Naive thymus-derived CD4-positive, alpha-beta T cell (primary cell): ENCODE data around the gene SEMA6D. TPM values are rescaled to one million over a fixed set of nuclear protein-coding genes. Genes with fewer than 3 reads are reported as not detected.

Experiments
- ATAC-seq: fragments of 150-1000 bp; cut with Tn5 transposase; 2 replicates; pipeline ENCODE4 v1.10.0; 2021; ENCODE audit warnings: mild to moderate bottlenecking, moderate library complexity
- CTCF ChIA-PET: fragments of 350-600 bp; sonication (Branson Sonifier 250); formaldehyde crosslinking; loops from one replicate; lab custom pipeline; 2021; ENCODE audit warnings: antibody characterized with exemption; lab: Charles Lee
- POLR2A ChIA-PET: fragments of 350-600 bp; sonication (Branson Sonifier 250); formaldehyde crosslinking; loops from one replicate; lab custom pipeline; 2021; ENCODE audit warnings: antibody characterized with exemption, inconsistent platforms; lab: Charles Lee
- DNase-seq, 9 donors: peaks; one replicate each; pipeline versions ENCODE4 v3.0.0 to v3.0.0-alpha.2; 2020 to 2022; ENCODE audit warnings: mixed read lengths in 1 of 9
- H3K27ac ChIP-seq: one replicate; pipeline ENCODE4 v1.7.0; 2013; ENCODE audit warnings: mild to moderate bottlenecking, low read depth, low read length, moderate library complexity
- H3K27me3 ChIP-seq, 2 donors: one replicate each; pipeline ENCODE4 v1.7.0; 2013; ENCODE audit warnings: low read length in 2 of 2, mild to moderate bottlenecking in 2 of 2, moderate library complexity in 2 of 2; ENCODE audit not compliant: control insufficient read depth in 2 of 2, insufficient read depth in 2 of 2
- H3K36me3 ChIP-seq, 3 experiments: 1 replicate in 2 of 3; 2 replicates in 1 of 3; pipeline ENCODE4 v1.7.0; 2013; ENCODE audit warnings: low read length in 3 of 3, mild to moderate bottlenecking in 3 of 3, moderate library complexity in 1 of 3; ENCODE audit not compliant: insufficient read depth in 3 of 3, control insufficient read depth in 2 of 3
- H3K4me1 ChIP-seq, 2 donors: one replicate each; pipeline ENCODE4 v1.7.0; 2013; ENCODE audit warnings: low read length in 2 of 2, mild to moderate bottlenecking in 2 of 2, moderate library complexity in 1 of 2; ENCODE audit not compliant: control insufficient read depth in 2 of 2, insufficient read depth in 2 of 2
- H3K4me3 ChIP-seq: 2 replicates; pipeline ENCODE4 v1.7.0; 2013; ENCODE audit warnings: mild to moderate bottlenecking, low read length
- H3K9me3 ChIP-seq, 3 experiments: 1 replicate in 2 of 3; 2 replicates in 1 of 3; pipeline ENCODE4 v1.7.0; 2013; ENCODE audit warnings: low read length in 3 of 3; ENCODE audit not compliant: control insufficient read depth in 2 of 3
- H3K27ac Mint-ChIP-seq, 9 donors: one replicate each; pipeline ENCODE4 v1.8.0; 2020 to 2022; ENCODE audit warnings: mixed read lengths in 9 of 9, mild to moderate bottlenecking in 8 of 9, moderate library complexity in 5 of 9, inconsistent platforms in 2 of 9
- H3K27me3 Mint-ChIP-seq, 5 donors: one replicate each; pipeline ENCODE4 v1.8.0; 2021 to 2022; ENCODE audit warnings: mixed read lengths in 5 of 5, mild to moderate bottlenecking in 1 of 5
- H3K36me3 Mint-ChIP-seq, 5 donors: one replicate each; pipeline ENCODE4 v1.8.0; 2020 to 2022; ENCODE audit warnings: mixed read lengths in 5 of 5, mild to moderate bottlenecking in 3 of 5, inconsistent platforms in 1 of 5
- H3K4me1 Mint-ChIP-seq, 7 donors: one replicate each; pipeline ENCODE4 v1.8.0; 2020 to 2022; ENCODE audit warnings: mixed read lengths in 7 of 7, mild to moderate bottlenecking in 3 of 7, inconsistent platforms in 1 of 7
- H3K4me3 Mint-ChIP-seq, 10 donors: one replicate each; pipeline ENCODE4 v1.8.0; 2020 to 2022; ENCODE audit warnings: mild to moderate bottlenecking in 10 of 10, mixed read lengths in 10 of 10, moderate library complexity in 6 of 10, inconsistent platforms in 2 of 10
- H3K9me3 Mint-ChIP-seq, 11 donors: one replicate each; pipeline ENCODE4 v1.8.0; 2020 to 2022; ENCODE audit warnings: mixed read lengths in 11 of 11, mild to moderate bottlenecking in 4 of 11, inconsistent platforms in 1 of 11, moderate library complexity in 1 of 11
- intact Hi-C, 2 donors: fragments of 100-400 bp; cut with micrococcal nuclease; formaldehyde crosslinking; loops; one replicate each; pipeline ENCODE4 v1.15.1; 2023
- polyA plus RNA-seq, 2 donors: library from polyadenylated mRNA; unstranded; fragments of 300-500 nt; fragmentation: Illumina TruSeq; gene quantifications; one replicate each; pipeline ENCODE4 v1.2.3, GENCODE V29; 2021
- total RNA-seq, 6 experiments: library from RNA in 5 of 6; stranded (reverse) in 5 of 6; gene quantifications; 1 replicate in 5 of 6; 2 replicates in 1 of 6; pipeline ENCODE4 v1.2.3 and lab custom pipeline; 2021 to 2026

Gene SEMA6D
- total and polyA plus RNA-seq, 7 experiments from 2014 or later = not detected

- CTCF ChIA-PET = interaction anchor here (0.6 to 0.7 kb wide), 2 partner anchors 29 to 137 kb away, joined by 4 to 6 read pairs; no protein-coding TSS in a partner anchor
- H3K36me3 Mint-ChIP-seq = no peaks in the 10 kb centered on the region
Measured at GRCh38 chr15:47741907-47742306, 24.6 kb downstream of the SEMA6D start.

GRCh38 chr15:47742334-47742733 lies 25.0 kb downstream of the SEMA6D start:
- H3K27me3 Mint-ChIP-seq = peaks cover 0 to 11% (median 2%) of the 10 kb centered on the region in 5 donors
- Histone ChIP-seq H3K27ac (no peak overlapping the region), H3K4me1 (no peaks in the 10 kb centered on the region), H3K27me3 (no peaks in the 10 kb centered on the region), H3K36me3 (no peaks in the 10 kb centered on the region), H3K4me3 (no peak overlapping the region), H3K9me3 (no peaks in the 10 kb centered on the region)
- ATAC-seq (no peak), DNase-seq (no peak)
- no peaks in the 10 kb centered on the region for H3K4me1 Mint-ChIP-seq
- no peak overlapping the region for H3K27ac Mint-ChIP-seq
- H3K4me3 Mint-ChIP-seq = no peak overlapping the region
- POLR2A ChIA-PET = no interaction called here
- H3K36me3 Mint-ChIP-seq = no peaks in the 10 kb centered on the region
- peaks cover 0 to 3% (median 0%) of the 10 kb centered on the region in 11 donors for H3K9me3 Mint-ChIP-seq
- intact Hi-C loops = no loop called here
- CTCF ChIA-PET = no interaction called here

More at GRCh38 chr15:47741907-47742306, 24.6 kb downstream of the SEMA6D start:
- H3K27me3 Mint-ChIP-seq = peaks cover 0 to 11% (median 2%) of the 10 kb centered on the region in 5 donors
- DNase-seq (no peak), ATAC-seq (no peak)
- intact Hi-C loops = no loop called here
- no peaks in the 10 kb centered on the region for H3K4me1 Mint-ChIP-seq
- no peaks in the 10 kb centered on the region for H3K36me3 ChIP-seq
- H3K4me1 ChIP-seq = no peaks in the 10 kb centered on the region
- no peaks in the 10 kb centered on the region for H3K27me3 ChIP-seq
- H3K9me3 ChIP-seq = no peaks in the 10 kb centered on the region
- POLR2A ChIA-PET = no interaction called here
- H3K4me3 ChIP-seq = no peak overlapping the region
- no peak overlapping the region for H3K27ac Mint-ChIP-seq
- H3K9me3 Mint-ChIP-seq = peaks cover 0 to 3% (median 0%) of the 10 kb centered on the region in 11 donors
- H3K4me3 Mint-ChIP-seq = no peak overlapping the region
- H3K27ac ChIP-seq = no peak overlapping the region

GRCh38 chr15:47742742-47743141 lies 25.4 kb downstream of the SEMA6D start:
- H3K27me3 ChIP-seq = no peaks in the 10 kb centered on the region
- H3K9me3 ChIP-seq = no peaks in the 10 kb centered on the region
- H3K4me3 ChIP-seq = no peak overlapping the region
- intact Hi-C loops = no loop called here
- H3K27me3 Mint-ChIP-seq = peaks cover 0 to 11% (median 2%) of the 10 kb centered on the region in 5 donors
- H3K4me1 Mint-ChIP-seq = no peaks in the 10 kb centered on the region
- H3K36me3 Mint-ChIP-seq = no peaks in the 10 kb centered on the region
- no peak overlapping the region for H3K27ac Mint-ChIP-seq
- no peak overlapping the region for H3K27ac ChIP-seq
- no peaks in the 10 kb centered on the region for H3K36me3 ChIP-seq
- ATAC-seq (no peak), DNase-seq (no peak)
- no peaks in the 10 kb centered on the region for H3K4me1 ChIP-seq
- peaks cover 0 to 3% (median 0%) of the 10 kb centered on the region in 11 donors for H3K9me3 Mint-ChIP-seq
- ChIA-PET POLR2A (no interaction called here), CTCF (no interaction called here)
- H3K4me3 Mint-ChIP-seq = no peak overlapping the region

- Mint-ChIP-seq H3K27me3 (peaks cover 0 to 11% (median 0%) of the 10 kb centered on the region in 5 donors), H3K36me3 (no peaks in the 10 kb centered on the region), H3K4me3 (no peak overlapping the region), H3K4me1 (no peaks in the 10 kb centered on the region), H3K27ac (no peak overlapping the region), H3K9me3 (peaks cover 0 to 3% (median 0%) of the 10 kb centered on the region in 11 donors)
- no peak for ATAC-seq
- no peak overlapping the region for H3K27ac ChIP-seq
- DNase-seq = no peak
- CTCF ChIA-PET = no interaction called here
- H3K4me1 ChIP-seq = no peaks in the 10 kb centered on the region
- no peaks in the 10 kb centered on the region for H3K36me3 ChIP-seq
- intact Hi-C loops = no loop called here
- H3K27me3 ChIP-seq = no peaks in the 10 kb centered on the region
- H3K9me3 ChIP-seq = no peaks in the 10 kb centered on the region
- H3K4me3 ChIP-seq = no peak overlapping the region
- POLR2A ChIA-PET = no interaction called here
Measured at GRCh38 chr15:47743385-47743784, 26.1 kb downstream of the SEMA6D start.

- Mint-ChIP-seq H3K27ac (no peak overlapping the region), H3K9me3 (peaks cover 0 to 3% (median 0%) of the 10 kb centered on the region in 11 donors), H3K4me1 (no peaks in the 10 kb centered on the region), H3K36me3 (no peaks in the 10 kb centered on the region), H3K4me3 (no peak overlapping the region), H3K27me3 (peaks cover 0 to 11% (median 0%) of the 10 kb centered on the region in 5 donors)
- no peaks in the 10 kb centered on the region for H3K27me3 ChIP-seq
- no peak overlapping the region for H3K4me3 ChIP-seq
- no peaks in the 10 kb centered on the region for H3K36me3 ChIP-seq
- DNase-seq (no peak), ATAC-seq (no peak)
- CTCF ChIA-PET = no interaction called here
- intact Hi-C loops = no loop called here
- POLR2A ChIA-PET = no interaction called here
- H3K4me1 ChIP-seq = no peaks in the 10 kb centered on the region
- no peak overlapping the region for H3K27ac ChIP-seq
- H3K9me3 ChIP-seq = no peaks in the 10 kb centered on the region
Measured at GRCh38 chr15:47743886-47744285, 26.6 kb downstream of the SEMA6D start.

GRCh38 chr15:47744496-47744895 lies 27.2 kb downstream of the SEMA6D start:
- Mint-ChIP-seq H3K27me3 (peaks cover 0 to 11% (median 0%) of the 10 kb centered on the region in 5 donors), H3K27ac (no peak overlapping the region), H3K4me1 (no peaks in the 10 kb centered on the region), H3K4me3 (no peak overlapping the region), H3K9me3 (peaks cover 0 to 2% (median 0%) of the 10 kb centered on the region in 11 donors), H3K36me3 (no peaks in the 10 kb centered on the region)
- Histone ChIP-seq H3K27me3 (no peaks in the 10 kb centered on the region), H3K36me3 (no peaks in the 10 kb centered on the region), H3K4me3 (no peak overlapping the region), H3K9me3 (no peaks in the 10 kb centered on the region), H3K4me1 (no peaks in the 10 kb centered on the region), H3K27ac (no peak overlapping the region)
- intact Hi-C loops = no loop called here
- ATAC-seq (no peak), DNase-seq (no peak)
- ChIA-PET POLR2A (no interaction called here), CTCF (no interaction called here)

- ATAC-seq = no peak
- H3K9me3 Mint-ChIP-seq = peaks cover 0 to 2% (median 0%) of the 10 kb centered on the region in 11 donors
- ChIA-PET CTCF (no interaction called here), POLR2A (no interaction called here)
- H3K4me3 ChIP-seq = no peak overlapping the region
- H3K27ac ChIP-seq = no peak overlapping the region
- H3K27me3 Mint-ChIP-seq = peaks cover 0 to 11% (median 0%) of the 10 kb centered on the region in 5 donors
- H3K27ac Mint-ChIP-seq = no peak overlapping the region
- H3K4me1 Mint-ChIP-seq = no peaks in the 10 kb centered on the region
- no peaks in the 10 kb centered on the region for H3K36me3 Mint-ChIP-seq
- intact Hi-C loops = no loop called here
- no peaks in the 10 kb centered on the region for H3K36me3 ChIP-seq
- H3K4me3 Mint-ChIP-seq = no peak overlapping the region
- DNase-seq = no peak
- H3K9me3 ChIP-seq = no peaks in the 10 kb centered on the region
- H3K27me3 ChIP-seq = no peaks in the 10 kb centered on the region
- H3K4me1 ChIP-seq = no peaks in the 10 kb centered on the region
Measured at GRCh38 chr15:47744973-47745372, 27.7 kb downstream of the SEMA6D start.
